Measurements from ENCODE around the gene PTTG1IP.

PTTG1IP gene

DNA sequence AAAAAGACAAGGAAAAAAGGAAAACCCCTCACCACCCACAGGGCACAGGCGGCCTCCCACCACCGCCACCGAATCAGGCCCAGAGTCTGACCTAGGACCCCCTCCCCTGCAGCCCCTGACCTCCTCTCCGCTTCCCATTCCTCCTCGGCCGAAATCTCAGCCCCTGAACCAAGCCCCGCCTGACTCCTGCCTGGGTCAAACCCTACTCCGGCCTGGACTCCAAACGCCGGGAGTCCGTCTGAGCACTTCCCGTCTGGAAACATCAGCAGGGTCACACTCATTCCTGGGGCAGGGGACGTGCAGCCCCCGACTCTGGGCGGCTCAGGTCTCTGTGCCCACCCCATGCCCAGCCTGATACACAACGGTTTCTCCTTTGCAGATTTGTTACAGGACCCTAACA is 29.2 kb downstream of the PTTG1IP start:
- Histone ChIP-seq H3K9me3 (ENCODE audit: low read length) (no peaks in the 10 kb centered on the region), H3K27me3 (ENCODE audit: control insufficient read depth in 1 of 2, insufficient read depth in 2 of 2, low read length in 2 of 2) (peaks cover 0 to 12% of the 10 kb centered on the region in 2 donors), H3K9ac (ENCODE audit: low read length) (no peak overlapping the region), H3K4me1 (ENCODE audit: insufficient read depth, low read length) (peaks cover 16% of the 10 kb centered on the region), H3K36me3 (ENCODE audit: insufficient read depth, low read length) (peaks cover 2% of the 10 kb centered on the region), H3K27ac (ENCODE audit: low read depth, low read length) (no peak overlapping the region), H3K4me3 (ENCODE audit: low read depth in 1 of 2, low read length in 2 of 2) (no peak overlapping the region)

DNA sequence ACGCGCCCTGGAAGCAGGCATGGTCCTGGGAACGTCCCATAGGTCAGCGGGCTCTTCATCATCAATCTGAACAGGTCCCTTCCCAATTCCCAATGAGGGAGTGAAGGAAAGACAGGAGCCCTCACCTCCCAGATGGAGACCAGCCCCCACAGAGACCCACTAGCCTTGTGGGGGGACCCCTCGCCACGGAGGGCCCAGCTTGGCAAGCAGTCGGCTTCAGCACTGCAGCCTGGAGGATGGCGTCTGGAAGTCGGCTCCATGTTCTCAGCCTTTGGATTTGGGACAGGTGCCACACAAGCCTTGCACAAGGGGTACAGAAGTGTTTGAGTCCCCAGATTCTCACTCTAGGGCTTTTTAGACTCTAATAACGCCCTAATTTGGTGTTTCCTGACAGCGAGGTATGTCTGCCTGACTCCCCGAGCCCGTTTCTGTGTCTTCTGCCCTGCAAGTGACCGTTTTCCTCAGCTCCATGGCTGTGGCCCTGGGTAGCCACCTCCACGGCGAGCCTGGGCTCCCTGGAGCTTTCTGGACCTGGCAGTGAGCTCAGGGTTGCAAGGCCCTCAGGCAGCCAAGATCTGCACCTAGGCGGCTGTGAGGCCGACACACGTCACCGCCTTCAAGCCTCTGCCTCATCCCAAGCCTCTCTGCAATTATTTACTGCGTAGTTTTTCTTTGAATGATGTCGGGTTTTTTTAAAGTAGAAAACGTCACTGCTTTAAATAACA is 30.6 kb downstream of the PTTG1IP start:
- no peak overlapping the region for H3K4me3 ChIP-seq (ENCODE audit: low read depth in 1 of 2, low read length in 2 of 2)
- peaks cover 16% of the 10 kb centered on the region for H3K4me1 ChIP-seq (ENCODE audit: insufficient read depth, low read length)
- H3K36me3 ChIP-seq (ENCODE audit: insufficient read depth, low read length): no peaks in the 10 kb centered on the region
- no peak overlapping the region for H3K27ac ChIP-seq (ENCODE audit: low read depth, low read length)
- H3K9ac ChIP-seq (ENCODE audit: low read length): no peak overlapping the region
- no peaks in the 10 kb centered on the region for H3K9me3 ChIP-seq (ENCODE audit: low read length)
- H3K27me3 ChIP-seq (ENCODE audit: control insufficient read depth in 1 of 2, insufficient read depth in 2 of 2, low read length in 2 of 2): peaks cover 0 to 12% of the 10 kb centered on the region in 2 donors

DNA sequence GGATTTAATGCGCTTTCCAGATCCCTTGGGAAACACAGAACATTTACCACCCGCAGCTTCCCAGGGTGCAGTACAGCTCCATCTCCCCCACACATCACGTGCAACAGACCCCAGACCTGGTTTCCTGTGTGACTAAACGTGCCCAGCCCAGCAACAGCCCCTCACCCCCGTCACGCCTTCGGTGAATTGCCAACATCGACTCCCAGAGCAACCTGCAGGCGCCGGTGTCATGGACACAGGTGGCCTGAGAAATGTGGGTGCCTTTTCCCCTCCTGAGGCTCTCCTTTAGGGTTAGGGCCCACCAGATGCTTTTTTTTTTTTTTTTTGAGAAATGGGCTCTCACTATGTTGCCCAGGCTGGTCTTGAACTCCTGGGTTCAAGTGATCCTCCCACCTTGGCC is 31.4 kb downstream of the PTTG1IP start:
- Histone ChIP-seq H3K27ac (ENCODE audit: low read depth, low read length) (no peak overlapping the region), H3K4me1 (ENCODE audit: insufficient read depth, low read length) (peaks cover 16% of the 10 kb centered on the region), H3K9me3 (ENCODE audit: low read length) (no peaks in the 10 kb centered on the region), H3K36me3 (ENCODE audit: insufficient read depth, low read length) (no peaks in the 10 kb centered on the region), H3K27me3 (ENCODE audit: control insufficient read depth in 1 of 2, insufficient read depth in 2 of 2, low read length in 2 of 2) (peaks cover 0 to 12% of the 10 kb centered on the region in 2 donors), H3K4me3 (ENCODE audit: low read depth in 1 of 2, low read length in 2 of 2) (no peak overlapping the region), H3K9ac (ENCODE audit: low read length) (no peak overlapping the region)

DNA sequence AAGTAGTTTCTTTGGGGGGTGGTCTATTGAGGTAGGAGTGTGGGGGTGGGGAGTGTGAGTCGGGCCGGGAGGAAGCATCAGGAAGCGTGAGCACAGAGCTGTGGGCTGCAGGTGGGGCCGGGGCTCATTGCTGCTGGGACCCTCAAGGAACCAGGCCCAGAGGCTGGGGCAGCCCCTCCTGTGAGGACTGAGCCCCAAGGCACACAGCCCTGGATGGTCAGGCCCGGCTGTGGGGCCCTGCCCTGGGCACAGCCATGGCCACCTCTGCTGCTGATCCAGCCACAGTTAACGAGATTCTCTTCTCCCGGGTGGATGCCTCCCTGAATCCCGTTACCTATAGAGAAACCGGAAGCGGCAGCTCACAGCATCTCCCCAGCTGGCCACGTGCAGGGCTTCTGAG is 32.7 kb downstream of the PTTG1IP start:
- Histone ChIP-seq H3K36me3 (ENCODE audit: insufficient read depth, low read length) (no peaks in the 10 kb centered on the region), H3K9me3 (ENCODE audit: low read length) (no peaks in the 10 kb centered on the region), H3K4me3 (ENCODE audit: low read depth in 1 of 2, low read length in 2 of 2) (no peak overlapping the region), H3K9ac (ENCODE audit: low read length) (no peak overlapping the region), H3K27me3 (ENCODE audit: control insufficient read depth in 1 of 2, insufficient read depth in 2 of 2, low read length in 2 of 2) (peaks cover 0 to 11% of the 10 kb centered on the region in 2 donors), H3K27ac (ENCODE audit: low read depth, low read length) (no peak overlapping the region), H3K4me1 (ENCODE audit: insufficient read depth, low read length) (peaks cover 6% of the 10 kb centered on the region)

DNA sequence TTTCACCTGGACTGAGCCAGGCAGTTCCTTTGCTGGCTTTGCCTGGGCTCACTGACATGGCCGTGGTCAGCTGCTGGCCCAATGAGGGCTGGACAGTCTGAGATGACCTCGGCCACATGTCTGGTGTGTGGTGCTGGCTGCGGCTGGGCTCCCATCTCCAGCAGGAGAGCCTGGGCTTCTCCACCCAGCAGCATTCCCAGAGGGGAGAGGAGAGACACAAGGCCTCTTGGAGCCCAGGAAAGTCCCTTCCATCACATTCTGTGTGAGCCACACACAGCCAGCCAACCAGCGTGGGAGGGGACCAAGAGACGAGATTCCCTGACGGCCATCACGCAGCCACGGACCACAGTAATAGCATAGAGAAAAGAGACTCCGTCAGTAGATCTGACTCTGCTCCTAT is 34.5 kb downstream of the PTTG1IP start:
- H3K27ac ChIP-seq (ENCODE audit: low read depth, low read length): no peak overlapping the region
- H3K9ac ChIP-seq (ENCODE audit: low read length): no peak overlapping the region
- no peaks in the 10 kb centered on the region for H3K4me1 ChIP-seq (ENCODE audit: insufficient read depth, low read length)
- H3K36me3 ChIP-seq (ENCODE audit: insufficient read depth, low read length): no peaks in the 10 kb centered on the region
- H3K4me3 ChIP-seq (ENCODE audit: low read depth in 1 of 2, low read length in 2 of 2): no peak overlapping the region
- H3K9me3 ChIP-seq (ENCODE audit: low read length): no peaks in the 10 kb centered on the region
- peaks cover 0 to 5% of the 10 kb centered on the region in 2 donors for H3K27me3 ChIP-seq (ENCODE audit: control insufficient read depth in 1 of 2, insufficient read depth in 2 of 2, low read length in 2 of 2)

DNA sequence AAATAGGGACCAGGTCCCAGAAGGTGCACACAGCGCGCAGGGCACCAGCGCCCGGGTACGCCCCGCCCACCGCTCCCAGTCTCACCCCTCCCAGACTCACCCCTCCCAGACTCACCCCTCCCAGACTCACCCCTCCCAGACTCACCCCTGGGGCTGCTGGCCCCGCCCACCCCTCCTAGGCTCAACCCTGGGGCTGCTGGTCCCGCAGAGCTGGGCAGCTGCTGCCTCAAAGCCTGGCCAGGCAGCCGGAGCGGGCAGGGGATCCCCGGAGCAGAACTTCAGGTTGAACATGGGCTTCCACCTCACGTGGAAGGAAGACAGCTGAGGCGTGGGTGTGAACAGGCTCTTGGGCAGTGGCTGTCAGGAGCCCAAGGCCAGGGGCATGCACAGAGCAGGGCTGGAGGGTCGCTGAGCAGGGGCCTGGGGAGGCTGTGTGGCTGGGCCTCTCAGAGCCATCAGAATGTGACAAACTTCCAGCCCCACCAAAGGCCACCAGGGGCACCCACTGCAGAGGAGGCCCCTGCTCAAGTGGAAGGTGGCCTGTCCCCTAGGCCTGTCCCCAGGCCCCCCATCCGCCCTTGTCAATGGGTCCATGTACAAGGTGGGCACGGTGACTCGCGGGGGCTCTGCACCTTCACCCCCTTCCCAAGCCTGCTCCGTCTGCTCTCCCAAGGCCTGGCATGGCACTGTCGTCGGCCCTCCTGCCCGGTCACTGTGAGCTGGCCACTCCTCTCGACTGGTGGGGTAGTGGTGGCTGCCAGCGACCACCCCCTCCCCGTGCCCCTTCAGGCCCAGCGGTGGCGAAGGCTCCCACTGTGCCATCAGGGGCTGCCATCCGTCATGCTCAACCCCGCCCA is 35.2 kb downstream of the PTTG1IP start:
- no peaks in the 10 kb centered on the region for H3K9me3 ChIP-seq (ENCODE audit: low read length)
- no peak overlapping the region for H3K9ac ChIP-seq (ENCODE audit: low read length)

DNA sequence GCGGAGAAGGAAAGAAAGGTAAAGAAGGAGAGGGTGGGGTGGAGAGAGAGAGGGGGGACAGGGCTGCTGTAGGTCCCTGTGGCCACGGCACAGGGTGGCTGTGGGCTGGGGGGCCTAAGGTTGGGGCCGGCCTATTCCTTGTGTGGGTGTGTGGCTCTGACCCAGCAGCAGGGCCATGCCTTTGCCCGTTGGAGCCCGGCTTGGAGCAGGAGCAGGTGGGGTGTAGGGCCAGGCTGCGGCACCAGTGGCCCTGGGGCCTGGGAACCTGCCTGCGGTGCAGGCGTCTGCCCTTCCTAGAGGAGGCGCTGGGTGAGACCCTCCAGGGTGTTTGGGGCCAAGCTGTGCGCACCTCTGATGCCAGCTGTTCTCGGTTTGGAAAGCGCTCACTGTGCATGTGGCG is 36.0 kb downstream of the PTTG1IP start:
- Histone ChIP-seq H3K9ac (ENCODE audit: low read length) (no peak overlapping the region), H3K4me1 (ENCODE audit: insufficient read depth, low read length) (no peaks in the 10 kb centered on the region), H3K36me3 (ENCODE audit: insufficient read depth, low read length) (no peaks in the 10 kb centered on the region), H3K9me3 (ENCODE audit: low read length) (no peaks in the 10 kb centered on the region), H3K4me3 (ENCODE audit: low read depth in 1 of 2, low read length in 2 of 2) (no peak overlapping the region), H3K27me3 (ENCODE audit: control insufficient read depth in 1 of 2, insufficient read depth in 2 of 2, low read length in 2 of 2) (peaks cover 0 to 3% of the 10 kb centered on the region in 2 donors), H3K27ac (ENCODE audit: low read depth, low read length) (no peak overlapping the region)

More for the DNA sequence above, 35.2 kb downstream of the PTTG1IP start:
- H3K27ac ChIP-seq (ENCODE audit: low read depth, low read length): no peak overlapping the region
- H3K4me1 ChIP-seq (ENCODE audit: insufficient read depth, low read length): no peaks in the 10 kb centered on the region
- H3K4me3 ChIP-seq (ENCODE audit: low read depth in 1 of 2, low read length in 2 of 2): no peak overlapping the region
- H3K27me3 ChIP-seq (ENCODE audit: control insufficient read depth in 1 of 2, insufficient read depth in 2 of 2, low read length in 2 of 2): peaks cover 0 to 5% of the 10 kb centered on the region in 2 donors
- H3K36me3 ChIP-seq (ENCODE audit: insufficient read depth, low read length): no peaks in the 10 kb centered on the region

DNA sequence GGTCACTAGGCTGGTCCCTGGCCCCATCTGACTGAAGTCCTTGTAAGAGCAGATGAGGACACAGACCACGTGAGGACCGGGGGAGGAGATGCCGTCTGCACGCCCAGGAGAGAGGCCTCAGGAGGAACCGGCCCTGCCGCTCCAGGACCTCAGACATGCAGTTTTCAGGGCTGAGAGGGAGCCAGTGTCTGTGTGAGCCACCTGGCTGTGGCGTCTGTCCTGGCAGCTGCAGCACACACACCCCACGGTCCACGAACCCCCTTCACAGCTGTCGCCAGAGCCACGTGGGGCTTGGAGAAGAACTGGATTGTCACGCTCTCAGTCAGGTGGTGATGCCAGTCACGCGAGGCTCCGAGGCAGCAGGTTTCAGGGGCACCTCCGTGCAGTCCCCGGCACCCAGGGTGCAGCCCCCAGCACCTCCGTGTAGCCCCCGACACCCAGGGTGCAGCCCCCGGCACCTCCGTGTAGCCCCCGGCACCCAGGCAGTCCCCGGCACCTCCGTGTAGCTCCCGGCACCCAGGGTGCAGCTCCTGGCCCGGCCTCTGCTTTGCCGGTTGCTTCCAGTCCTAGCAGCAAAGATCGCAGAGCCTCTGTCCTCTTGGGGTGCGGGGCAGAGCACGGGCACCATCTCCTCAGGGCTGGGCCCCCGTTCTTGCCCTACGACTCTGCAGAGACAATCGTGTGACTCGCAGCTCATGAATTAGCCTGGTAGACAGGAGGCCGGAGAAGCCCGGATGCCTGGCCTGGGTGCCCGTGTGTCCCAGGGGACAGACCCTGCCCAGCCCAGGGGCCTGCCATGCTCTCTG is 36.6 kb downstream of the PTTG1IP start:
- Histone ChIP-seq H3K4me1 (ENCODE audit: insufficient read depth, low read length) (no peaks in the 10 kb centered on the region), H3K27ac (ENCODE audit: low read depth, low read length) (no peak overlapping the region), H3K27me3 (ENCODE audit: control insufficient read depth in 1 of 2, insufficient read depth in 2 of 2, low read length in 2 of 2) (no peaks in the 10 kb centered on the region), H3K4me3 (ENCODE audit: low read depth in 1 of 2, low read length in 2 of 2) (no peak overlapping the region), H3K9me3 (ENCODE audit: low read length) (no peaks in the 10 kb centered on the region), H3K9ac (ENCODE audit: low read length) (no peak overlapping the region), H3K36me3 (ENCODE audit: insufficient read depth, low read length) (no peaks in the 10 kb centered on the region)

DNA sequence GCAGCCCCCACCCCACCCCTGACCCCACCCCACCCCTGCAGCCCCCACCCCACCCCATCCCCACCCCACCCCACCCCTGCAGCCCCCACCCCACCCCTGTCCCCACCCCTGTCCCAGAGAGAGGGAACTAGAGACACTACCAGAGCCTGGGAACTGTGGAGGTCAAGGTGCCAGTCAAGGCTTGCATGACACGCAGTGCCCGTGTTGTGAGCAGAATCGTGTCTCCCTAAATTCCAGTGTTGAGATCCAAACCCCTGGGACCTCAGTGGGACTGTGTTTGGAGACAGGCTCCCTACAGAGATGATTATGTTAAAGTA is 37.2 kb downstream of the PTTG1IP start:
- no peak overlapping the region for H3K9ac ChIP-seq (ENCODE audit: low read length)
- H3K36me3 ChIP-seq (ENCODE audit: insufficient read depth, low read length): no peaks in the 10 kb centered on the region
- H3K4me1 ChIP-seq (ENCODE audit: insufficient read depth, low read length): no peaks in the 10 kb centered on the region
- no peak overlapping the region for H3K4me3 ChIP-seq (ENCODE audit: low read depth in 1 of 2, low read length in 2 of 2)
- H3K27ac ChIP-seq (ENCODE audit: low read depth, low read length): no peak overlapping the region
- no peaks in the 10 kb centered on the region for H3K27me3 ChIP-seq (ENCODE audit: control insufficient read depth in 1 of 2, insufficient read depth in 2 of 2, low read length in 2 of 2)
- H3K9me3 ChIP-seq (ENCODE audit: low read length): no peaks in the 10 kb centered on the region

DNA sequence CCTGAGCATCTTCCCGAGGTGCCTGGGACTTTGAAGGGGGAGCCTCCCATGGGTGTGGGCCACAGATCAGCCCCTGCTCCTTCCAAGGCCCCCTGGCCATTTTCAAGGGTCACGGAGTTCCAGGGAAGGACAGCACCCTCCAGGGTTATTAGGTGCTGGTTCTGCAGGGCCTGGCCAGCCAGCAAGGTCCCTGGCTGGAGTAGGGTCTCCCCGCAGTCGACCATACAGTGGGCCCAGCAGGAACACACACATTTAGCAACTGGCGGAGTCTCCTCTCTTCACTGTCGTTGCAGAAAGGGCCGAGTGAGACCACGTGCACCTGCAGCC is 37.9 kb downstream of the PTTG1IP start:
- Histone ChIP-seq H3K4me3 (ENCODE audit: low read depth in 1 of 2, low read length in 2 of 2) (no peak overlapping the region), H3K9ac (ENCODE audit: low read length) (no peak overlapping the region), H3K27me3 (ENCODE audit: control insufficient read depth in 1 of 2, insufficient read depth in 2 of 2, low read length in 2 of 2) (no peaks in the 10 kb centered on the region), H3K9me3 (ENCODE audit: low read length) (no peaks in the 10 kb centered on the region), H3K4me1 (ENCODE audit: insufficient read depth, low read length) (no peaks in the 10 kb centered on the region), H3K36me3 (ENCODE audit: insufficient read depth, low read length) (no peaks in the 10 kb centered on the region), H3K27ac (ENCODE audit: low read depth, low read length) (no peak overlapping the region)

DNA sequence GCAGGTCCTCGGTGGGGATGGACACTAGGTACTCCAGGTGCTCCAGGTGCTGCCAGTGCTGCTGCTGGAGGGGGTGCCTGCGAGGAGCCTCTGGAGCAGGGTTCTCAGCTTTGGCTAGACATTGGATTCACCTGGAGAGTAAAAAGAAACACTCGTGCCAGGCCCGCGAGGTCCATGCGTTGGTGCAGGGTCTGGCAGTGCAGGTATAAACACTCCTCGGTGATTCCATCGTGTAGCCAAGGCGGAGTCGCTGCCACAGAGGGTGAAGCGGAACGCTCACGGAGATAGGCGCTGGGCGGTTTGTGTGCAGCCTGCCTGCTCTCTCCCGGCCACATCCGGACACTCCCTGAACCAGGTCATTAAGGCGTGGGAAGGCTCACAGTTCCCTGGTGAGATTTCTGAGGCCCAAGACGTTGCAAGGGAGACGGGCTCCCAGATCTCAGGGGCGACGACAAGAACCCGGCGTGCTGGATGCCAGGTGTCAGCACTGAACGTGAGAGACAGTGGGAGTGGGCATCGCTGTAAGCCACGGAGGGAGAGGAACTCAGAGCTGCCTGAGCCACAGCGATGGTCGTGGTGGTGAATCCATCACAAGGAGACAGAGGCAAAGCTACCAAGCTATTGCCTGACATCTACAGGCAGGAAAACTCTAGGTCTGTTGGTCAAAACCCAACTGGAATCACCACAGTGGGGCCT is 38.4 kb downstream of the PTTG1IP start:
- no peaks in the 10 kb centered on the region for H3K9me3 ChIP-seq (ENCODE audit: low read length)
- no peaks in the 10 kb centered on the region for H3K36me3 ChIP-seq (ENCODE audit: insufficient read depth, low read length)
- no peaks in the 10 kb centered on the region for H3K4me1 ChIP-seq (ENCODE audit: insufficient read depth, low read length)
- no peaks in the 10 kb centered on the region for H3K27me3 ChIP-seq (ENCODE audit: control insufficient read depth in 1 of 2, insufficient read depth in 2 of 2, low read length in 2 of 2)
- H3K9ac ChIP-seq (ENCODE audit: low read length): no peak overlapping the region
- no peak overlapping the region for H3K27ac ChIP-seq (ENCODE audit: low read depth, low read length)
- H3K4me3 ChIP-seq (ENCODE audit: low read depth in 1 of 2, low read length in 2 of 2): no peak overlapping the region
